Measurements from ENCODE around the gene NLRC3. TPM values are rescaled to one million over a fixed set of nuclear protein-coding genes. Genes with fewer than 3 reads are reported as not detected.

NLRC3 gene
- total RNA-seq, 1 experiment from 2014 or later: 0.26 TPM

DNA sequence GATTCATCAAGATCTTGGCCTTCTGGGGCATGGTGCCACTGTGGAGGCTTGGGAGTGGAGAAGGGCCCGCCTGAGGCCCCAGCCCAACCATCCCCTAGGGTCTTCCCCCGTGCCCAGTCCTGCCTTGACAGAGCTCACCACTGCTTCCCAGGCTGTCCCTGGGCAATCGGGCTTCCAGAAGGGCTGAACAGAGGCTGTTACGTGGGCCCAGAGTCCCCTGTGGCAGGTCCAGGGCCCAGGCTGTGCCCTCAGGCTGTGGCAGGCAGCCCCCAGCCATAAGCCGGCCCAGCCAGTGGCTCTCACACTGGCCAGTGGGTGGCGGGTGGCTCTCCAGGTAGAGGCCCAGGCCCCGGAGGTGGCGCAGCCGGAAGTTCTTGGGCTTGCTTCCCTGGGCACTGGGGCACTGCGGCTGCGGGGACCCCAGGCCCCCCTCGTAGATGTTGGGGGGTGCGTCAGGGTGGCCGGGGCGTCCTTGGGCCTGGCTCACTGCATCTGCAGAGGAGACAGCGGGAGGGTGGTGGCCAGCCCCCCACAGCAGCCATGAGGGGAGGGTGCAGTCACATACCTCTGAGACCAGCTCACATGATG lies 82.7 kb downstream of the NLRC3 start (continued):
- TF ChIP-seq ARID4B (CRISPR knock-in tag; IDR thresholded peaks at IDR 0.05; ENCODE audit: borderline replicate concordance) (no peak), MYBL2 (CRISPR knock-in tag; IDR thresholded peaks at IDR 0.05) (no peak), ELF4 (CRISPR knock-in tag; IDR thresholded peaks at IDR 0.05; ENCODE audit: low read depth) (no peak), CREB1 (CRISPR knock-in tag; IDR thresholded peaks at IDR 0.05) (no peak), CREM (CRISPR knock-in tag; IDR thresholded peaks at IDR 0.05) (no peak), KAT7 (CRISPR knock-in tag; IDR thresholded peaks at IDR 0.05; ENCODE audit: borderline replicate concordance) (no peak), TEAD1 (CRISPR knock-in tag; IDR thresholded peaks at IDR 0.05) (no peak), JUN (CRISPR knock-in tag; IDR thresholded peaks at IDR 0.05) (no peak), GABPB1 (CRISPR knock-in tag; IDR thresholded peaks at IDR 0.05) (no peak), ERG (CRISPR knock-in tag; IDR thresholded peaks at IDR 0.05) (no peak)
- TF ChIP-seq, protein P1, sequence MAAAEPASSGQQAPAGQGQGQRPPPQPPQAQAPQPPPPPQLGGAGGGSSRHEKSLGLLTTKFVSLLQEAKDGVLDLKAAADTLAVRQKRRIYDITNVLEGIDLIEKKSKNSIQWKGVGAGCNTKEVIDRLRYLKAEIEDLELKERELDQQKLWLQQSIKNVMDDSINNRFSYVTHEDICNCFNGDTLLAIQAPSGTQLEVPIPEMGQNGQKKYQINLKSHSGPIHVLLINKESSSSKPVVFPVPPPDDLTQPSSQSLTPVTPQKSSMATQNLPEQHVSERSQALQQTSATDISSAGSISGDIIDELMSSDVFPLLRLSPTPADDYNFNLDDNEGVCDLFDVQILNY (CRISPR knock-in tag; IDR thresholded peaks at IDR 0.05): no peak

DNA sequence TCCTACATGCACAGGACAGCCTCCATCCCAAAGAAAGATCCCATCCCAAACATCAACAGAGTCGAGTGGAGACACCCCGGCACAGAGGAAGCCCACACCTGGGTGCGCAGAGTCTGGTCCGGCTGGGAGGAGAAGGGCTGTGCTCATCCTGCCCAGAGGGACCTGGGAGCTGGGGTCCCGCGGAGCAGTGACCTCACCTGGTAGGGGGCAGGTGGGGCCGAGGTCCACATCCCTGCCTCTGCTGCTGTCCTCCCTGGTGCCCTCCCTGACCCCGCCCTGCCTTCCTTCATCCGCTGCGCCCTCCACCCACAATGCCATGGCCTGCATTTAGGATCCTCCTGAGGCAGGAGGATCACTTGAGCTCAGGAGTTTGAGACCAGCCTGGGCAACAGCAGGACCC lies 84.8 kb downstream of the NLRC3 start:
- Mint-ChIP-seq H3K27ac (no peak overlapping the region), H3K36me3 (no peaks in the 10 kb centered on the region), H3K4me1 (no peaks in the 10 kb centered on the region), H3K9me3 (no peaks in the 10 kb centered on the region), H3K27me3 (ENCODE audit: low read depth) (no peaks in the 10 kb centered on the region), H3K4me3 (no peak overlapping the region)
- TF ChIP-seq, protein P2, sequence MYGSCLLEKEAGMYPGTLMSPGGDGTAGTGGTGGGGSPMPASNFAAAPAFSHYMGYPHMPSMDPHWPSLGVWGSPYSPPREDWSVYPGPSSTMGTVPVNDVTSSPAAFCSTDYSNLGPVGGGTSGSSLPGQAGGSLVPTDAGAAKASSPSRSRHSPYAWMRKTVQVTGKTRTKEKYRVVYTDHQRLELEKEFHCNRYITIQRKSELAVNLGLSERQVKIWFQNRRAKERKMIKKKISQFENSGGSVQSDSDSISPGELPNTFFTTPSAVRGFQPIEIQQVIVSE (CRISPR knock-in tag; IDR thresholded peaks at IDR 0.05; ENCODE audit: borderline replicate concordance): no peak
- TF ChIP-seq FOXP4 (CRISPR knock-in tag; IDR thresholded peaks at IDR 0.05): no peak
- TF ChIP-seq ZNF232 (CRISPR knock-in tag; IDR thresholded peaks at IDR 0.05): no peak
- no peak for TF ChIP-seq GRHL2 (CRISPR knock-in tag; IDR thresholded peaks at IDR 0.05; ENCODE audit: insufficient replicate concordance, severe bottlenecking)
- TF ChIP-seq ZNF138 (CRISPR knock-in tag; conservative IDR thresholded peaks at IDR 0.05): no peak
- TF ChIP-seq NFATC4 (CRISPR knock-in tag; IDR thresholded peaks at IDR 0.05): no peak
- TF ChIP-seq ETV6 (CRISPR knock-in tag; IDR thresholded peaks at IDR 0.05): no peak
- no peak for TF ChIP-seq NFYB (CRISPR knock-in tag; conservative IDR thresholded peaks at IDR 0.05; ENCODE audit: low read depth)
- ATAC-seq (no peak), DNase-seq (ENCODE audit: low spot score) (no peak)
- ChIA-PET POLR2A (no interaction called here), CTCF (interaction anchor here (0.7 kb wide), 1 partner anchor 565 kb away, joined by 3 read pairs; no protein-coding TSS in a partner anchor)
